Esophagus (tissue), 2 donors: ENCODE data around the gene SPATA6. TPM values are rescaled to one million over a fixed set of nuclear protein-coding genes. Genes with fewer than 3 reads are reported as not detected.

ENCODE experiments used
- H3K27ac ChIP-seq, 2 donors: one replicate each; pipeline ENCODE4 v1.5.1; 2013; ENCODE audit warnings: low read depth in 2 of 2, mild to moderate bottlenecking in 2 of 2, inconsistent platforms in 1 of 2, low read length in 1 of 2, moderate library complexity in 1 of 2
- H3K27me3 ChIP-seq, 2 donors: one replicate each; pipeline ENCODE4 v1.6.1; 2013; ENCODE audit warnings: low read length in 2 of 2, control low read depth in 1 of 2, mild to moderate bottlenecking in 1 of 2; ENCODE audit not compliant: insufficient read depth in 2 of 2, control insufficient read depth in 1 of 2
- H3K36me3 ChIP-seq, 2 donors: one replicate each; pipeline ENCODE4 v1.6.1; 2013; ENCODE audit warnings: low read length in 1 of 2; ENCODE audit not compliant: control insufficient read depth in 2 of 2, insufficient read depth in 2 of 2
- H3K4me1 ChIP-seq, 2 donors: one replicate each; pipeline ENCODE4 v1.6.1; 2013; ENCODE audit warnings: low read length in 1 of 2; ENCODE audit not compliant: control insufficient read depth in 2 of 2, insufficient read depth in 2 of 2
- H3K4me3 ChIP-seq, 2 donors: one replicate each; pipeline ENCODE4 v1.5.1; 2013; ENCODE audit warnings: low read length in 2 of 2, mild to moderate bottlenecking in 2 of 2, low read depth in 1 of 2, moderate library complexity in 1 of 2
- H3K9me3 ChIP-seq, 2 donors: one replicate each; pipeline ENCODE4 v1.6.1; 2013; ENCODE audit warnings: mild to moderate bottlenecking in 2 of 2, low read depth in 1 of 2, low read length in 1 of 2, moderate library complexity in 1 of 2; ENCODE audit not compliant: control insufficient read depth in 2 of 2, insufficient read depth in 1 of 2
- WGBS, 2 donors: extraction: QIAGEN DNeasy Blood & Tissue Kit; methylation state at CpG; one replicate each; pipeline ENCODE4 v1.1.7; 2013; 5-methylcytosine and 5-hydroxymethylcytosine counted together
- polyA plus RNA-seq, 2 donors: library from polyadenylated mRNA; stranded (reverse); fragments of 200-250 nt; gene quantifications; one replicate each; pipeline ENCODE4 v1.2.3, GENCODE V29; 2013
- donor health status: healthy with polysubstance abuse.
- donor health status: Bipolar disorder and iron deficiency.

Gene SPATA6
- polyA plus RNA-seq, 2 donors: 1.3 to 1.6 TPM

GRCh38 chr1:48251821-48252220 lies 220.2 kb downstream of the SPATA6 start:
- 90 to 92% methylated on average over 3 of the region's 3 CpGs for WGBS, 2 donors
- peaks cover 0 to 5% of the 10 kb centered on the region in 2 donors for H3K4me1 ChIP-seq
- no peaks in the 10 kb centered on the region for H3K36me3 ChIP-seq
- H3K27ac ChIP-seq: no peak overlapping the region
- no peaks in the 10 kb centered on the region for H3K9me3 ChIP-seq
- H3K27me3 ChIP-seq: no peaks in the 10 kb centered on the region
- H3K4me3 ChIP-seq: no peak overlapping the region

- H3K27me3 ChIP-seq: no peaks in the 10 kb centered on the region
- H3K9me3 ChIP-seq: no peaks in the 10 kb centered on the region
- no peak overlapping the region for H3K27ac ChIP-seq
- H3K4me3 ChIP-seq: no peak overlapping the region
- peaks cover 0 to 6% of the 10 kb centered on the region in 2 donors for H3K4me1 ChIP-seq
- 83 to 92% methylated on average over 2 of the region's 2 CpGs for WGBS, 2 donors
- H3K36me3 ChIP-seq: no peaks in the 10 kb centered on the region
Observed at GRCh38 chr1:48251323-48251722, 220.7 kb downstream of the SPATA6 start.

- 33 to 47% methylated on average over 3 of the region's 3 CpGs for WGBS, 2 donors
- H3K9me3 ChIP-seq: no peaks in the 10 kb centered on the region
- no peaks in the 10 kb centered on the region for H3K27me3 ChIP-seq
- no peak overlapping the region for H3K27ac ChIP-seq
- H3K4me3 ChIP-seq: no peak overlapping the region
- no peaks in the 10 kb centered on the region for H3K36me3 ChIP-seq
- peaks cover 0 to 6% of the 10 kb centered on the region in 2 donors for H3K4me1 ChIP-seq
Observed at GRCh38 chr1:48250572-48250971, 221.4 kb downstream of the SPATA6 start.

- H3K4me3 ChIP-seq: no peak overlapping the region
- H3K9me3 ChIP-seq: no peaks in the 10 kb centered on the region
- 86 to 92% methylated on average over 3 of the region's 3 CpGs for WGBS, 2 donors
- H3K27me3 ChIP-seq: no peaks in the 10 kb centered on the region
- H3K27ac ChIP-seq: no peak overlapping the region
- H3K4me1 ChIP-seq: peaks cover 0 to 6% of the 10 kb centered on the region in 2 donors
- H3K36me3 ChIP-seq: no peaks in the 10 kb centered on the region
Observed at GRCh38 chr1:48249868-48250267, 222.1 kb downstream of the SPATA6 start.

- Histone ChIP-seq H3K27me3 (no peaks in the 10 kb centered on the region), H3K9me3 (no peaks in the 10 kb centered on the region), H3K4me3 (no peak overlapping the region), H3K27ac (no peak overlapping the region), H3K36me3 (no peaks in the 10 kb centered on the region), H3K4me1 (peaks cover 0 to 6% of the 10 kb centered on the region in 2 donors)
- WGBS, 2 donors: 90 to 95% methylated on average over 4 of the region's 4 CpGs
Observed at GRCh38 chr1:48248356-48248755, 223.6 kb downstream of the SPATA6 start.

- H3K4me1 ChIP-seq: peaks cover 0 to 6% of the 10 kb centered on the region in 2 donors
- no peaks in the 10 kb centered on the region for H3K36me3 ChIP-seq
- H3K4me3 ChIP-seq: no peak overlapping the region
- H3K27ac ChIP-seq: no peak overlapping the region
- H3K27me3 ChIP-seq: no peaks in the 10 kb centered on the region
- H3K9me3 ChIP-seq: no peaks in the 10 kb centered on the region
- WGBS, 2 donors: 74 to 77% methylated on average over 1 of the region's 1 CpG
Observed at GRCh38 chr1:48246727-48247126, 225.3 kb downstream of the SPATA6 start.

Other genes with a start within 250 kb of the SPATA6 start
- gene SLC5A9, start 249.5 kb downstream of the SPATA6 start, polyA plus RNA-seq: under 1 TPM; 0.07 to 0.24 TPM